Smooth muscle cell (in vitro differentiated cells): Measurements from ENCODE around the gene WIPF3. TPM values are rescaled to one million over a fixed set of nuclear protein-coding genes. Genes with fewer than 3 reads are reported as not detected.

Source experiments
- DNase-seq: peaks from one replicate; lab custom pipeline; 2025; ENCODE audit not compliant: unreplicated experiment; lab: John Stamatoyannopoulos, UW
- H2AFZ ChIP-seq: fragments of 200-600 bp; sonication (generic); 2 replicates; pipeline ENCODE4 v1.6.0; 2016; ENCODE audit warnings: antibody characterized with exemption, low read depth, mild to moderate bottlenecking
- H3F3A ChIP-seq: fragments of 200-600 bp; sonication (generic); 2 replicates; pipeline ENCODE4 v1.6.0; 2017; ENCODE audit warnings: antibody characterized with exemption, low read depth
- H3K27ac ChIP-seq: fragments of 200-600 bp; sonication (generic); 2 replicates; pipeline ENCODE4 v1.5.1; 2016; ENCODE audit warnings: low read depth, mild to moderate bottlenecking
- H3K27me3 ChIP-seq: fragments of 200-600 bp; sonication (generic); 2 replicates; pipeline ENCODE4 v1.6.1; 2016; ENCODE audit warnings: low read depth, mild to moderate bottlenecking
- H3K36me3 ChIP-seq: fragments of 200-600 bp; sonication (generic); 2 replicates; pipeline ENCODE4 v1.5.1; 2016; ENCODE audit warnings: low read depth
- H3K4me1 ChIP-seq: fragments of 200-600 bp; sonication (generic); 2 replicates; pipeline ENCODE4 v1.5.1; 2016; ENCODE audit warnings: low read depth
- H3K4me2 ChIP-seq: fragments of 200-600 bp; sonication (generic); 2 replicates; pipeline ENCODE4 v1.6.0; 2016; ENCODE audit warnings: mild to moderate bottlenecking
- H3K4me3 ChIP-seq: fragments of 200-600 bp; sonication (generic); 2 replicates; pipeline ENCODE4 v1.5.1; 2016; ENCODE audit warnings: mild to moderate bottlenecking
- H3K79me2 ChIP-seq: fragments of 200-600 bp; sonication (generic); 2 replicates; pipeline ENCODE4 v1.6.0; 2016; ENCODE audit warnings: low read depth, mild to moderate bottlenecking
- H3K9ac ChIP-seq: fragments of 200-600 bp; sonication (generic); 2 replicates; pipeline ENCODE4 v1.6.0; 2016; ENCODE audit warnings: low read depth
- H3K9me3 ChIP-seq: fragments of 200-600 bp; sonication (generic); replicated peaks from 2 replicates; pipeline ENCODE4 v1.5.1; 2016; ENCODE audit warnings: low read depth
- H4K20me1 ChIP-seq: fragments of 200-600 bp; sonication (generic); 2 replicates; pipeline ENCODE4 v1.6.0; 2016; ENCODE audit warnings: low read depth
- CTCF ChIP-seq: fragments of 200-600 bp; sonication (generic); IDR thresholded peaks from 2 replicates; pipeline ENCODE4 v1.5.1; 2017; ENCODE audit warnings: borderline replicate concordance, mild to moderate bottlenecking, antibody characterized with exemption; ENCODE audit not compliant: insufficient read depth, poor library complexity, severe bottlenecking
- WGBS: methylation state at CpG from one replicate; pipeline ENCODE4 v1.1.7; 2016; ENCODE audit warnings: low lambda C conversion rate; 5-methylcytosine and 5-hydroxymethylcytosine counted together
- polyA plus RNA-seq: library from polyadenylated mRNA; unstranded; fragments of >200 nt; fragmentation: Nextera tagmentation; extraction: Ambion mirVana; gene quantifications from 2 replicates; pipeline ENCODE4 v1.2.1, GENCODE V29; 2016
- total RNA-seq: library from RNA; depleted of rRNA; stranded (reverse); fragments of >200 nt; gene quantifications from 2 replicates; pipeline ENCODE4 v1.2.3, GENCODE V29; 2014

The WIPF3 gene
- total and polyA plus RNA-seq, 2 experiments from 2014 or later = 0.22 TPM; not detected in 1

- no peaks in the 10 kb centered on the region for H3K27me3 ChIP-seq
- no peak overlapping the region for H3K9ac ChIP-seq
- H3K79me2 ChIP-seq = no peaks in the 10 kb centered on the region
- no peaks in the 10 kb centered on the region for H3K36me3 ChIP-seq
- no peak overlapping the region for H3K4me2 ChIP-seq
- no peak overlapping the region for H3K4me3 ChIP-seq
- no peak for TF ChIP-seq CTCF
- no peaks in the 10 kb centered on the region for H3K4me1 ChIP-seq
- WGBS = 88% methylated on average over 4 of the region's 4 CpGs
- no peaks in the 10 kb centered on the region for H3K9me3 ChIP-seq
- DNase-seq = no peak
- no peaks in the 10 kb centered on the region for H3F3A ChIP-seq
- no peaks in the 10 kb centered on the region for H4K20me1 ChIP-seq
- H3K27ac ChIP-seq = no peak overlapping the region
- no peak overlapping the region for H2AFZ ChIP-seq
Measured at GRCh38 chr7:29891766-29892165, 85.5 kb downstream of the WIPF3 start.

- Histone ChIP-seq H3F3A (no peaks in the 10 kb centered on the region), H4K20me1 (no peaks in the 10 kb centered on the region), H3K27me3 (no peaks in the 10 kb centered on the region), H3K9ac (no peak overlapping the region), H3K36me3 (no peaks in the 10 kb centered on the region), H3K27ac (no peak overlapping the region), H3K4me2 (no peak overlapping the region), H3K4me3 (no peak overlapping the region), H2AFZ (no peak overlapping the region), H3K79me2 (no peaks in the 10 kb centered on the region), H3K4me1 (no peaks in the 10 kb centered on the region), H3K9me3 (no peaks in the 10 kb centered on the region)
- TF ChIP-seq CTCF = no peak
- DNase-seq = no peak
- 88% methylated on average over 5 of the region's 5 CpGs for WGBS
Measured at GRCh38 chr7:29892231-29892630, 85.9 kb downstream of the WIPF3 start.

DNA sequence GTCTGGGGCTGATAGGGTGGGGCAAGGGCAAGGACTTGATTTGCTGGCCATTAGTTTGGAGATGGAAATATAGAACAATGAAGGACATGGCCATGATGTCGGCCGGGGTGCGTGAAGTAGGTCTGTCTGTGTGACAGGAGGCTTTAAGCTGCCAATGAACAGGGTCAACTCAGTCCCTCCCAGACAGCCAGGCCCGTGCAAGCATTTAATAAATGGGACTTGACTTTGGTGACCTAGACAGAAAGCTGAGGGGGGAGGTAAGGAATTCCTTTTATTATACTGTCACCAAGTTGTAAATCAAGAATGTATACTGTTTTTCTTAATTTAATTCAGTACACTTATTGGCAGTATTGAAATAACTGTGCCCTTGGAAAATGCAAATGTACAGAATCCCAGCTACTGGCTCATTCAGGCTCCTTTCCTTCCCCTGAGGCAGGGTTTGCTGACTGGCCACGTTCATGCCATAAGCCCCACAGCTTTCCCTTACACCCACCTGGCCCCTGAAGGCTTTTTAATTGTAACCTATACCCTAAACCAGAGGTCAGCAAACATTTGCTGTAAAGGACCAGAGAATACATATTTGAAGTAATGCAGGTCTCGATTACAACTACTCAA lies 87.2 kb downstream of the WIPF3 start:
- H3K9me3 ChIP-seq = no peaks in the 10 kb centered on the region
- H3K36me3 ChIP-seq = no peaks in the 10 kb centered on the region
- H3K4me2 ChIP-seq = no peak overlapping the region
- TF ChIP-seq CTCF = no peak
- no peak overlapping the region for H3K27ac ChIP-seq
- no peaks in the 10 kb centered on the region for H3K27me3 ChIP-seq
- no peaks in the 10 kb centered on the region for H3F3A ChIP-seq
- H4K20me1 ChIP-seq = no peaks in the 10 kb centered on the region
- no peak overlapping the region for H3K9ac ChIP-seq
- H2AFZ ChIP-seq = no peak overlapping the region
- H3K79me2 ChIP-seq = no peaks in the 10 kb centered on the region
- no peak for DNase-seq
- no peak overlapping the region for H3K4me3 ChIP-seq
- H3K4me1 ChIP-seq = no peaks in the 10 kb centered on the region
- 84% methylated on average over 6 of the region's 6 CpGs for WGBS

DNA sequence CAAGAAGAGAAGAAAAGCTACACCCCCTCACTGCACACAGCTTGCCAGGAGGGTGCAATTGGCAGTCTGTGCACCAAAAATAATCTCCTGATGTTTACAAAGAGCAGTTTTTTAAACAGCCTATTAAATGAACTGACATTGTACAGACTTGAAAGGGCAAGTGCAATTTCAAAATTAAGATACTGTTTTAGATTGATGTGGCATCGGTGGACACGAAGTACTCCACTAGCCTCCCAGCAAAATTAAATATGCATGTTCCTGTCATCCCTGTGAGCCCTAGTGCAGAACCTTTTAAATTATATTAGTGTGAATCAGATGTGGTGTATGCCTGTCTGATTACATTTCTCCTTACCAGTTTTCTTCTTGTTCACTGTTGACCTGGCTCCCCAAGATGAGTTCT lies 87.9 kb downstream of the WIPF3 start:
- Histone ChIP-seq H3F3A (no peaks in the 10 kb centered on the region), H3K9ac (no peak overlapping the region), H2AFZ (no peak overlapping the region), H3K4me1 (no peaks in the 10 kb centered on the region), H3K36me3 (no peaks in the 10 kb centered on the region), H3K79me2 (no peaks in the 10 kb centered on the region), H3K4me3 (no peak overlapping the region), H3K27me3 (no peaks in the 10 kb centered on the region), H4K20me1 (no peaks in the 10 kb centered on the region), H3K4me2 (no peak overlapping the region), H3K27ac (no peak overlapping the region), H3K9me3 (no peaks in the 10 kb centered on the region)
- DNase-seq = no peak
- TF ChIP-seq CTCF = no peak
- 90% methylated on average over 2 of the region's 2 CpGs for WGBS
